GM18867 (cell line): Measurements from ENCODE around the gene CLEC1B.
"Not testable (repeated sequence)": the region's sequence is repeated elsewhere in the genome, so short reads cannot be mapped to it uniquely, and the experiment has no call there.

Experiments
- ATAC-seq: cut with Tn5 transposase; IDR thresholded peaks from one replicate; pipeline ENCODE4 v1.9.1; 2021; ENCODE audit warnings: mild to moderate bottlenecking, moderate library complexity; ENCODE audit not compliant: unreplicated experiment

The CLEC1B gene

DNA sequence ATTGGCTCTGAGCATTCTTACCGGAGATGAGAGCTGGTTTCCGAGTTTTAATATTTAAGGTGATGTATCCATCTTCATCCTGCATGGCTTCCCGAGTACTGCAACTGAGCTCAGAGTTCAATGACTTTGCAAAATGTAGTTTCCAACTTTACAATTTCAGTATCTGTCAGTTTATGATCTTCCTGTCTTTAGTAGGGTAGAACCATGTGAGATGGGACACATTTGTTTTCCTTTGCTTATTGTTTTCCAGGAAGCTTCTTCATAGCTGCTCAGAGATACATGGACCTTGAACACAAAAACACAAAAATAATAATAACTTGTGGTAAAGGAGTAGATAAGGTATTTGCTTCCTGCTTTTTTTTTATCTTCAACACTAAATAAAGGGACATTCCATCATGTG lies at the start of gene CLEC1B:
Gene CLEC1B (minus strand): TSS at position 106 of the 400 bp plus-strand sequence. CDS start 21 bp downstream, at position 85.
- ATAC-seq = no peak

DNA sequence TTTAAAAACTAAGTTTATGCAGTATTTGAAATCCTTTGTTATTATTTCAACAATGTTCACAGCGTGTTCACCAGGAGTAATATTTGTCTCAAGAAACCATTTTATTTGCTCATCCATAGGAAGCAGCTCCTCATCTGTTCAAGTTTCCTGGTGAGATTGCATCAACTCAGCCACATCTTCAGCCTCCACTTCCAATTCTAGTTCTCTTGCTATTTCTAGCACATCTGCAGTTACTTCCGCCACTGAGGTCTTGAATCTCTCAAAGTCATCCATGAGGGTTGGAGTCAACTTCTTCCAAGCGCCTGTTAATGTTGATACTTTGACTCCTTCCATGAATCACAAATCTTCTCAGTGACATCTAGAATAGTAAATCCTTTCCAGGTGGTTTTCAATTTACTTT lies 49.6 kb upstream of the CLEC1B start:
- no peak for ATAC-seq

DNA sequence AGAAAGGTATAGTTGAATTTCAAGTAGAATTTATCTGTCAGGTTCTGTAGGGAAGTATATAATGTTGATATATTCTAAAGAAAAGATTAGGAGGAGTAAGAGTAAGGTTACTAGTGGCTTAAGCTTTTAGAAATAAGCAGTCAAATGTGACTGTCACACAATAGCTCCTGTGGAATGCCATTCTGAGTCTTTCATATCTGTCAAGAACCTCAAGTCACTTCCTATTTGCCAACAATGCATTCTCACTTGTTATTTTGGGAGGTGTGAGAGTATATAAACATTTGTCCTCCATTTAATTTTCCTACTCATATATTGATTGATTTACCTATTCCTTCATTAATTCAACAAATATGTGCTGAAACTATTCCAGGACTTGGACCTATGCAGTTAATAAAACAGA lies 43.2 kb upstream of the CLEC1B start:
- no peak for ATAC-seq

DNA sequence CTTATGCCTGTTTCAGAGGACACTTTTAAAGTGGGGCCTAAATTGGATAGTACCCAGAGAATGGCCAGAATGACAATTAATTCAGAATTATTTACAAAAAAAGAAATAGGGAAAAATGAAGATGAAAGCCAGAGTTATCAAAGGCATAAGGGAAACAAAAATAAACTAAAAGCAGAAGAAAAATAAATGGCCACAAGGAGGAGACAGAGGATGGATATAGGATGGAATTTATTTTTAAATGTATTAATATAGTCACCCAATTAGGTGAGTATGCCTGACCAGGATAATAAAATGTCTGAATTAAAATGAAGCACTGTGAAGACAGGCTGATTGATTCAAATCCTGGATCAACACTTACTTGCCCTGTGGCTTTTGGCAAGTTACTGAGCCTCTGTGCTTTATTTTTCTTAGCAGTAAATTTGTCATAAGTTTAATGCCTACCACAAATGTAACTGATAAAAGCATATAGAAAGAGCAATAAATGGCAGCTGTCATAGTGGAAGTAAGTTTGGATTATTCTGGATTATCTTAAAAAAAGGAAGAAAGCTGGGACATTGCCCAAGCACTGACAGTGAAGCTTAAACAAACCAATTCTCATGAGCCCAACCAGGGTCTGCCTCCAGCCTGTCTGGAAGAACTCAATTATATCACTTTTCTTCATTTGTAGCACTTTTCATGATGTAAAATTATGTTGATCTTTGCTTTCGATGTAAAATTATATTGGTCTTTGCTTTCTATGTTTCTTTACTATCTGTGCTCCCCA lies 35.0 kb upstream of the CLEC1B start:
- ATAC-seq = no peak

DNA sequence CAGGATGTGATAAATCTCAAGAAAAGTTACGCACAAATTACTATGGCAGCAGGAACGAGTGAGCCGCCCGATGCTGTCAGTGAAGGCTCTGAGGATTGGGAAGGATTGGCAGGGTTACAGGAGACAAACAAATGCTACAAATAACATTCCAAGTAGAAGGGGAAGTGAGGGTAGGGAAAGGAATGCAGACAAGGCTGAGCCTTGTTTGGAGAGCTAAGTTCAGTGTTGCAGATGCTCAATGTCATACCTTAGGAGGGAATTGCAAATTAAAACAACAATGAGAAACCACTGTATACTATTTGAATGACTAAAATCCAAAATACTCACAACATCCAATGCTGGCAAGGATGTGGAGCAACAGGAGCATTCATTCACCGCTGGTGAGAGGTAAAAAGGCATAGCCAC lies 32.9 kb upstream of the CLEC1B start:
- no peak for ATAC-seq

DNA sequence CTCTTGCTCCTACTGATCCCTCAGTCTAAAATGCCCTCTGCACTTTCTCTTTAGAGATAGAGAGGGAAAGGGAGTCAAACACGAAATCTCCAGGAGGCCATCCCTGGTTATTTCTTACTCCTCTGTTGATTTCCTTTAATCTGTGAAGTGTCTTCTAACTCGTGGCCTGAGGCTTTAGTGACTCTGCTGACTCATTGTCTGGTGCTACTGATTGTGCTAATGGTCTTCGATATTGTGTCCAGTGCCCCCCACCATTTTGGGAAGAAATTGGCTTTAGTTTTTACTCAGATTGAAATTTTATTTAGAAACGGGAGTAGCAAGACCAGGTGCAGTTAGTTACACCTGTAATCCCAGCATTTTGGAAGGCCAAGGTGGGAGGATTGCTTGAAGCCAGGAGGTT lies 32.4 kb upstream of the CLEC1B start:
- ATAC-seq = no peak

DNA sequence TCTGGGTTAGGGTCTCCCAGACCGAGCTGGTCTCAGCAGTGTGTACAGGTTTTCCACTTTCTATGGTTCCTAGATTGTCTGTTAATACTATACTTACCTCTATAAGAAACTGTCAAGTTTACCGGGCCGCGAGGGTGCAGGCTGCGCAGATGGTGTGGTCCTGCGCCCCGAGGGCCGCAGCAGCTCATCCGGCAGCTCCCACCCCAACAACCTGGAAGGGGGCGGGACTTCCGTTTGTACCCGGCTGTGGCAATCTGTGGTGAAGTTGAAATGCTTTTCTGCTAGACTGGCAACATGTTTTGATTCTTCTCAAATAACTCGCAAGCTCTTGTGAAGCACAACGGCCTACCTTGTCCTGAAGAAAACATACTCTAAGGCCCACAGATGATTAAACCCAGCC lies 31.5 kb upstream of the CLEC1B start, which contains the start of gene CLEC9A:
Gene CLEC9A (plus strand): TSS at position 237 of the 400 bp plus-strand sequence. CDS start 22,006 bp downstream, outside the sequence.
- ATAC-seq = no peak

DNA sequence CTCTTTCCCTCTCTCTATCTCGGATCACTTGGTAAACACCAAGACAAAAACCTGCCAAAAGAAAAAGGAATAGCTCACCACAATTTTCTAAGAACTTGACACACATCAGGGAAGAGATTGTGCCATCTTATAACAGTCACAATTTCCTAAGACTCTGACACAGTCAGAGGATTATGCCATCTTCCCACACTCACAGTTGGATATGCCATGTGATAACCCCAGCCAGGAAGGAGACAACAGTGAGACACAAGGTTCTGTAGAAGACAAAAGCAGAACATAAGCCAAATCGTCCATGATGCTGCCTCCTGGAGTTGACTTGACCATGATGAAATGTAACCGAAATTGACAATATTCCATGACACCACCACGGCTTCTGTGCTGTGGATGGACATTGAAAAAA lies 28.8 kb upstream of the CLEC1B start:
- ATAC-seq = no peak

DNA sequence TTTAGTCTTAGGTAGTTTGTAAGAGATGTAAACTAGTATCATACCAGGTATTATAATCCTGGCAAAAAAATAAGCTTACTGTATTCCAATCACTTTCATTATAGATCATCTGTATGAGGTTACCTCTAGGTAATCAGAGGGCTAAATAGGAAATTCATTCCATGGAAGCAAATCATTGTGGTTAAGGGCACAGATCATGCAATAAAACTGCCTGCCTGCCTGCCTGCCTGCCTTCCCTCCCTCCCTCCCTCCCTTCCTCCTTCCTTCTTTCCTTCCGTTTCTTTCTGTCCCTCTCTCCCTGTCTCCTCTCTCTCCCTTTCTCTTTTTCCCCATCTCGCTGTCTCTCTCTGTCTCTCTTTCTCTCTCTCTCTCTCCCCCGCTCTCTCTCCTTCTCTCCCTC lies 28.4 kb upstream of the CLEC1B start:
- ATAC-seq = no peak

DNA sequence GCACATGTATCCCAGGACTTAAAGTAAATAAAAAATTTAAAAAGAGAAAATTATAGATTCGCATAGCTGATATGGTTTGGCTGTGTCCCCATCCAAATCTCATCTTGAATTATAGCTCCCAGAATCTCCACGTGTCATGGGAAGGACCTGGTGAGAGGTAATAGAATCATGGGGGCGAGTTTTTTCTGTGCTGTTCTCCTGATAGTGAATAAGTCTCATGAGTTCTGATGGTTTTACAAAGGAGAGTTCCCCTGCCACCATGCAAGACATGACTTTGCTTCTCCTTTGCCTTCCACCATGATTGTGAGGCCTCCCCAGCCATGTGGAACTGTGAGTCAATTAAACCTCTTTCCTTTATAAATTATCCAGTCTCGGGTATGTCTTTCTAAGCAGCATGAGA lies 27.7 kb upstream of the CLEC1B start:
- not testable (repeated sequence) for ATAC-seq

DNA sequence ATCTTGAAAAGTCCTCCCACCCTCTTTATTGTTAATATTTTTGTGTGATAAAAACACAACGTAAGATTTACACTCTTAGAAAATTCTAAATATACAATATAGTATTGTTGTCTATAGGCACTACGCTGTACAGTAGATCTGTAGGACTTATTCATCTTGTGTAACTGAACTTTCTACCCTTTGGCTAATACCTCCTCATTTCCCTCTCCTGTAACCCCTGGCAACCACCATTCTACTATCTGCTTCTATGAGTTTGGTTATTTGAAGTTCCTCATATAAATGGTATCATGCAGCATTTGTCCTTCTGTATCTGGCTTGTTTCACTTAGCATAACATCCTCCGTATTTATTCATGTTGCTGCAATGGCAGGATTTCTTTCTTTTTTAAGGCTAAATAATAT lies 26.3 kb upstream of the CLEC1B start:
- ATAC-seq = no peak

DNA sequence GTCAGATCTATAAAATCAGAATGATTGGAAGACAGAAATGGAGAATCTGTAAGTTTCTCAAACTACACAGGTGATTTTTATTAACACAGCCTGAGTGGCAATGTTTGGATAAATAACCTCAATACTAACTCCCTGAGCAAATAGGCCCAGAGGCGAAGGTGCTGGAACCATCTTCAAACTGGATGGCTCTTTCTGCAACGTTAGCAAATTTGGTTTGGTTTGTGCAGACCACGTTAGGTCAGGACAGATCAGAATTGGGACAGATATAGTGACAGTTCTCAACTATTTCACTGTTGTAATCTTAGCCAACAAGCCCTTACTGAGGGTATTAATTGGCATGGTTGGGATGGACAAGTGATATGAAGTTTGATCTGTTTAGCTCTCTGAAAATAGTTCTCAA lies 22.4 kb upstream of the CLEC1B start:
- ATAC-seq = no peak

DNA sequence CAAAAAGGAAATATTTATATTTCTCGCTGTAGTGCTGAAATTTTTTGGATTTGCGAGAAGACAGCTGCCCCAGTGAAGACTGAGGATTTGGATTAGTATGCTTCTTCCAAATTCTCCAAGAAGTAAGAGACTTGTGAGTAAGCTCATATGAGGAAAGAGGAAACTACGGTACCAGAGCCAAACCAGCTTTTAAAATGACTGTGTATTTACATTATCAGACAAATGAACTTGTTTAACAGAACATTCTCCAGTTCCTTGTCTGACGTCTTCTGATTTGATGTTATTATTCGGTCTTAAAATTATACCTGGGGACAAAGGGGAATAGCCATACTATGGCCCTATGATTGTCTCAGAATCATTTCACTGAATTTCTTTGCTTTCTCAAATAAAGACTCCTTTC lies 19.5 kb upstream of the CLEC1B start:
- ATAC-seq = no peak

DNA sequence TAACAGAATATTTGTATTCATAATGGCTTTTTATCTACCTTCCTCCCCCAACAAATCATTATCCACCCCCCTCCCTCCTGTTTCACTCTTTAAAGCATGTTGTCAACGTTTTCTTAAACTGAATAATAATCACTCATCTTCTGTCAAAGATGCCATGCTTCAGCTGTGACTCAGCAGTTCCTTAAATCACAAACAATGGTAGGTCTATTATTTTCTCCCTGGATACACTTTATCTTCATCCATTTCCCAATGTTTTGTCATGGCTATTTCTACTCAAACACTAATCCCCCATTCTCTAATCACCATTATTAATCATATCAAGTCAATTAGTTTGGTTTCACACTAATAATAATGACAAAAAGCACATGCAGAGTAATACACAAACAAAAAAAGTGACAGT lies 18.0 kb upstream of the CLEC1B start:
- ATAC-seq = no peak

DNA sequence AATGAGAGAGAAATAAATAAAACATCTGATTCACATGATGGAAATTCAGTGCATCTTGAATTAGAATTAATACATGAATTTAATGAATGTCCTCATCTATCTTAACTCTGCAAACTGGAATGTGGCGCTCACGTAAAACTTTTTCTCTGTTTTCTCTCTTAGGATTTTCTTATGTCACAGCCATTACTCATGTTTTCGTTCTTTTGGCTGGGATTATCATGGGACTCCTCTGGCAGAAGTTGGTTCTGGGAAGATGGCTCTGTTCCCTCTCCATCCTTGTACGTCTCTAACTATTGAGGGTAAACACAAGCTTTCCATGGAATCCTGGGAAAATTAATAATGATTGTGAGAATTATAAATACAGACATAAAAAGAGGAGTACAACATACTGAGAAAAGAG lies 16.5 kb upstream of the CLEC1B start:
- no peak for ATAC-seq

DNA sequence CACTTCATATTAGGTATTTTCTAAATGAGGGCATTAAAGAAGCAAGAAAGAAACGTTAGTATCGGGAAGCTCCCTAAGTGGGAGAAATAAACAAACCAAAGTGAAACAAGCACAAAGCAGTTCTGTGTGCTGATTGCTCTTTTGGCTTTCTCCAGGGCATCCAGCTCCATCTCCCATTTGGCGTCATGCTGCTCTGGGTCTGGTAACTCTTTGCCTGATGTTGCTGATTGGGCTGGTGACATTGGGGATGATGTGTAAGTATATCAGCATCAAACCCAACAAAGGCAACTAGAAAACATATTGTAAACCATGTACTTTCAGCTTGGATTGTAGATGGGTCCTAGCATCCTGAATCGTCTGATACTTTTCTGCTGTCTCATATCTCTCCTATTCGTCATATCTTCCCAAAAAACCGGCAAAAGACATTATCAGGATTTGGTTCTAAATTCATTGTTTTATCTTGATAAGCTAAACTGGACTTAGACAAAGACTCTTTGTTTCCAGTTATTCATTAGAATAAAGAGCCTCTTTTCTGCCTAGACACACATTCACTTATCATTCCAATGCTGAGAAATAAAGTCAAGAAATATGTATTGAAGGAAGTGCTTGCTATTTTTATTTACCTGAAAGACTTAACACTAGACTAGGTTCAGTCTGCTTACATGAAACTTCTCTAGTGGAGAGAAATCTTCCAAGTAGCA lies 13.9 kb upstream of the CLEC1B start:
- no peak for ATAC-seq

DNA sequence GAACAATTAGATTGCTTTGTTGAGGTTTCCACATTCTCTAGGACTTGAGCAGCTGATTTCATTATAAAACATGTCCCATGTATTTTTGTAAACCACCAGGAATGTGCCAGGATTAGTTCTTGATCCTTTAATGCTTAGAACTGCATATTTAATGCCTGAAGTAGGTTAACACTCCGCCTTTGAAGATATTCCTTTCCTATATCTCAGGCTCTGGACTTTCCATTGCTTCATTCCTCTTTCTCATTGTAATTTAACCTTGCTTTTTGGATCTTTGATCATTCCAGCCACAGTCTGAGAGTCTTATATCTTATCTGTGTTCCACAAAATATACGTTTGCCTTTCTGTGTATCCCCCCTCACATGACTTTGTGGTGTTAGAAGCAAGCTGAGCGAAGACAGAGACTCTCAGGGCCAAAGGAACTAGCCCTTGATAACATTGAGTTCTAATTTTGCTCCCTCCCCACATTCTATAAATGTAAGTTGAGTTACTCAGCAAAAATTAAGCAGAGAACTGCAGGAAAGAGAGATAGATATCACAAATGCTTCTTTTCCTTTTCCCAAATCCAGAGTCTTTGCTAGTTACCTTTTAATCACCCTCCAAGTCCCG lies 2.4 kb upstream of the CLEC1B start:
- no peak for ATAC-seq

DNA sequence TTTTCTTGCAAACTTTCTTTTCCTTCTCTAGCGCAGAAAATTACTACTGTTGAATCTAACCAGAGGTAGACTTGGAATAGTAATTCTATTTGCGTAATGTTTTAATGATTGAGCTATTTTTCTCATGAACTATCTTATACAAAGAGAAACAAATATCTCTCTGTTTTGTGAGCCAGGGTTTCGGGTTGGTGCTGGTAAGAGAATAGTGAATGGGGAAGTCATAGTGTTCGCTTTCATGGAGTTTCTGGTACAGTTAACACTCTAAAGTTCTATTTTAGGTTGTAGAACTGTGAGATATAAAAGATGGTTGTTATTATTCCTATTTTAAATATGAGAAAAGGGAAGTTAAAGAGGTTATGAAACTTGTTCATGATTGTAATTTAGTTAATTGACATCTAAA lies 6.6 kb downstream of the CLEC1B start:
- ATAC-seq = no peak

DNA sequence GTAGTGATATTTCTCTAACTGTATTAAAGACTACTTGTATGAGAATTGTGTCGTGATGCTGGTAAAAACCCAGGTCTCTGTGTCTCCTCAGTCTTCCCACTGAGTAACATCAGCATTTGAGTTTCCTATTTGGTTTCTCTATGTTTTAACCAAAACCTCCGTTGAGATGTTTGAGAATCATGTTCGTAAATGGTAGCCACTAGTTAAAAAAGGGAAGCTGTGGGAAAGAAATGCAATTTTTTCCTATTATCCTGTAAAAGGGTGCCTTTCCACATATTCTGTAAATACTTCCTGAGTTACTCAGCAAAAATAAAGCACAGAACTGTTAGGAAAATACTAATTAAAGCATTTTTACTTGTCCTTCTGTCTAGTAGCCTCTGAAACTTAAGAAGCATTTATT lies 7.0 kb downstream of the CLEC1B start:
- no peak for ATAC-seq

DNA sequence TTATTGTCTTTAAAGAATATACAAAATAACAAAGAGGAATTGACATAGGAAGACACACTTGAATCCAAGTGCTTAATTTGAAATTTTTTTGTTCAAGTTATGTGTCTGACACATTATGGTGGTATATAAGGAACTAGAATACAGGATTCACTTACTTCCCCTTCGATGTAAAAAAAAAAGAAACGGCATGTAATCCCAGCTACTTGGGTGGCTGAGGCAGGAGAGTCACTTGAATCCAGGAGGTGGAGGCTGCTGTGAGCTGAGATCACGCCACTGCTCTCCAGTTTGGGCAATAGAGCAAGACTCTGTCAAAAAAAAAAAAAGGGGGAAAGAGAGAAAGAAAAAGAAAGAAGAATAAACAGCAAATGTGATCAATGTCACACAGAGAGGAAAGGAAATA lies 18.8 kb downstream of the CLEC1B start:
- ATAC-seq = no peak

DNA sequence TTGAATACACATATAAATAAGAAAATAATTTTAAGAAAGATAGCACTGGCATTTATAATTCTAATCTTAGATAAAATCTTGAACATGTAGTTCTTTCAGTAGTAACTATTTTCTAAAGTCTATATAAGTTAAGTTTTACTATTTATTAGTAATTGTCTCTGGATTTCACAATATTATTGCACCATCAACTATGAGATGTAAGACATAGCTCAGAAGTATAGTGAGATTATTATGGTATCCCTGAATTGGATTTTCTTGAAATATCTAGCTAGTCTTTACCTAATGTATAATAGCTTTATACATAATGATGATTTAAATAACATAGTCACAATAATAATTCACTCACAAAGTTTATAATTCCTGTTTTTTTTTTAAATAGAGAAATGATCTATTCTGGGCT lies 21.0 kb downstream of the CLEC1B start:
- ATAC-seq = no peak

DNA sequence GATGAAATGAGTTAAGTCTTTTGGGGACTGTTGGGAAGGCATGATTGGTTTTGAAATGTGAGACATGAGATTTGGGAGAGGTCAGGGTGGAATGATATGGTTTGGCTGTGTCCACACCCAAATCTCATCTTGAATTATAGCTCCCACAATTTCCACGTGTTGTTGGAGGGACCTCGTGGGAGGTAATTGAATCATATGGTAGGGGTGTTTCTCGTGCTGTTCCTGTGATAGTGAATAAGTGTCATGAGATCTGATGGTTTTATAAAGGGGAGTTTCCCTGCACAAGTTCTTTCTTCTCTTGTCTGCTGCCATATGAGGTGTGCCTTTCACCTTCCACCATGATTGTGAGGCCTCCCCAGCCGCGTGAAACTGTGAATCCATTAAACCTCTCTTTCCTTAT lies 22.3 kb downstream of the CLEC1B start:
- ATAC-seq = not testable (repeated sequence)
